Right lobe of liver (tissue), 4 donors: Measurements from ENCODE around the gene TMEM175.

ENCODE experiments used
- CTCF ChIP-seq, 4 donors: fragments of 200-600 bp in 3 of 4; fragments of 450-650 bp in 1 of 4; IDR thresholded peaks; one replicate each; pipeline versions ENCODE4 v1.5.1 to v1.8.0; 2016 to 2022; ENCODE audit warnings: antibody characterized with exemption in 4 of 4, mild to moderate bottlenecking in 2 of 4
- POLR2A ChIP-seq: fragments of 450-650 bp; IDR thresholded peaks from one replicate; pipeline ENCODE4 v1.6.1; 2017; ENCODE audit warnings: antibody characterized with exemption, mild to moderate bottlenecking
- donor health status: DM: no; HTN: no; CAD: no.
- donor health status: DM: no; HTN: no; CAD: no.
- donor health status: DM: no; HTN: yes; CAD: no.

GRCh38 chr4:946103-946450 is 13.8 kb downstream of the TMEM175 start:
- TF ChIP-seq CTCF (IDR thresholded peaks at IDR 0.05) (no peak), POLR2A (no peak)
